Measurements from ENCODE around the gene C2CD5. TPM values are rescaled to one million over a fixed set of nuclear protein-coding genes. Genes with fewer than 3 reads are reported as not detected.
"Not testable (repeated sequence)": the region's sequence is repeated elsewhere in the genome, so short reads cannot be mapped to it uniquely, and the experiment has no call there.

The C2CD5 gene
- polyA plus RNA-seq, 1 experiment = 11.0 TPM

DNA sequence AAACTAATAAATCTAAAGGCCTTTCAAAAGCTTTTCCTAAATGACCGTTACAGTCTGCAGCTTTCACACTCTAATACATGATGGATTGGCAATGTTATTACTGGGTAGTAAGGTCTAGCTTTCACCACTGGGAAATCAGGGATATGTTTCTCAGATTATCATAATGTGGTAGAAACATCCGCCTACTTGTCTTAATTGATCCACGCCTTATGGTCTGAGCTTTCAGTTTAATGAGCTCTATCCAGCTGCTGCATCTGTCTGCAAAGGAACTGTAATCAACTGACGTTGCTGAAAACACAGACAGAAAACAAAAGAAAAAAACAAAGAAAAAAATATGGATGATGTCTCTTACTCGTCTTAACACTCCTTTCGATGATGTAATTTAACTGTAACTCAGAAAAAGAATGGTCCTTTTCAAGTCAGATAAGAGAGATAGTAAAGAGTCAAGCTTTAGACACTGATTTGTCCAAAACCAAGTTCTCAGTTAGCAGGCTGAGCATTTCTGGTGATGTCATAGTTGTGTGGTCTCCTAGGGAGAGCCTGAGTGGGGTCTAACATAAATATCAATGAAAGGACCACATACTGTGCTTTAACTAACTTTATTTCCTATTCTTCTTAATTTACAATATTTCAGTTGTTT, 85.9 kb downstream of the C2CD5 start:
- ChIA-PET CTCF (interaction anchor here (0.6 to 4.4 kb wide), 8 partner anchors 8 to 212 kb away, joined by 3 to 44 read pairs (median 5); partner anchors contain the start of gene C2CD5), POLR2A (no interaction called here)
- no peak for DNase-seq (ENCODE audit: low read depth)
- no peaks in the 10 kb centered on the region for H3K27me3 ChIP-seq (ENCODE audit: control insufficient read depth, insufficient read depth, low read length)
- H3K4me3 ChIP-seq (ENCODE audit: low read depth, low read length) = no peak overlapping the region
- no peaks in the 10 kb centered on the region for H3K36me3 ChIP-seq (ENCODE audit: control insufficient read depth, insufficient read depth, low read length)
- TF ChIP-seq, protein P1, sequence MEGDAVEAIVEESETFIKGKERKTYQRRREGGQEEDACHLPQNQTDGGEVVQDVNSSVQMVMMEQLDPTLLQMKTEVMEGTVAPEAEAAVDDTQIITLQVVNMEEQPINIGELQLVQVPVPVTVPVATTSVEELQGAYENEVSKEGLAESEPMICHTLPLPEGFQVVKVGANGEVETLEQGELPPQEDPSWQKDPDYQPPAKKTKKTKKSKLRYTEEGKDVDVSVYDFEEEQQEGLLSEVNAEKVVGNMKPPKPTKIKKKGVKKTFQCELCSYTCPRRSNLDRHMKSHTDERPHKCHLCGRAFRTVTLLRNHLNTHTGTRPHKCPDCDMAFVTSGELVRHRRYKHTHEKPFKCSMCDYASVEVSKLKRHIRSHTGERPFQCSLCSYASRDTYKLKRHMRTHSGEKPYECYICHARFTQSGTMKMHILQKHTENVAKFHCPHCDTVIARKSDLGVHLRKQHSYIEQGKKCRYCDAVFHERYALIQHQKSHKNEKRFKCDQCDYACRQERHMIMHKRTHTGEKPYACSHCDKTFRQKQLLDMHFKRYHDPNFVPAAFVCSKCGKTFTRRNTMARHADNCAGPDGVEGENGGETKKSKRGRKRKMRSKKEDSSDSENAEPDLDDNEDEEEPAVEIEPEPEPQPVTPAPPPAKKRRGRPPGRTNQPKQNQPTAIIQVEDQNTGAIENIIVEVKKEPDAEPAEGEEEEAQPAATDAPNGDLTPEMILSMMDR (IDR thresholded peaks at IDR 0.05; ENCODE audit: insufficient read depth, low read depth, low read length) = no peak

DNA sequence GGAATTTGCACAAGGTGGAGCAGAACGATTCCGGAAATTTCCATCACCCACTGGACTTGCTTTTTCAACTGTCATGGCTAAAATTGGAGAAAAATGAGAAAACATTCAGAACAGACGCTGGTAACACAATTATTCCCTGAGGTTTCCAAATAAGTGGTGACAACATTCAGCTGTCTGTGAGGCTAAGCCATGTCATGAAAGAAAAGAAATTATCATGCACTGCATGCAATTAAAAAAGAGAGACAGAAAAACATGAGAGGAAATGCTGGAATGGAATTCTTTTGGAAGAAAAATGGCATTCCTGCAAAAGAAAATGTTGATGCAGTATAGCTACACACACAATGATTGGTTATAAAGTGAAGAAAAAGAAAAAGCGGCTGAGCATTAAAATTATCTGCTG, 87.3 kb downstream of the C2CD5 start:
- ChIA-PET CTCF (interaction anchor here (1.0 to 1.5 kb wide), 4 partner anchors 10 to 88 kb away, joined by 3 to 5 read pairs (median 3); partner anchors contain the start of gene C2CD5), POLR2A (no interaction called here)
- no peaks in the 10 kb centered on the region for H3K36me3 ChIP-seq (ENCODE audit: control insufficient read depth, insufficient read depth, low read length)
- no peak overlapping the region for H3K4me3 ChIP-seq (ENCODE audit: low read depth, low read length)
- no peak for DNase-seq (ENCODE audit: low read depth)
- no peaks in the 10 kb centered on the region for H3K27me3 ChIP-seq (ENCODE audit: control insufficient read depth, insufficient read depth, low read length)
- TF ChIP-seq, protein P1 (IDR thresholded peaks at IDR 0.05; ENCODE audit: insufficient read depth, low read depth, low read length) = no peak

DNA sequence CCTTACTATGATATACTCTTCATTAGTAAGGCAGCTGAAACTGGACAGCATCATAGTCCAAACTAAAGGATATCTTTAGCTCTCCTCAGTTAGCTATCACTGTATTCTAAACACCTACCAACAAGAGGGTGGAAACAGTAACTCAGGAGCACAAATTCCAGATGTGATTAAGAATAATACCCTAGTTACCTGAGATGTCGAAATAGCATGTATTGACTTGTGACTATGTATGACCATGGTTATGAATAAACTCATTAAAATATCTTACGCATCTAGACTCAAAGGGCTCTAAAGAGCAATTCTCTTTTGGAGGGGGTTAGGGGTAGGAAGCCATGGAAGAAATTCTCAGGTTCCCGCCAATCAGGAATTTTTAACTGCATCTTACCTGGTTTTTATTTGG, 90.8 kb downstream of the C2CD5 start:
- CTCF ChIA-PET = no interaction called here

DNA sequence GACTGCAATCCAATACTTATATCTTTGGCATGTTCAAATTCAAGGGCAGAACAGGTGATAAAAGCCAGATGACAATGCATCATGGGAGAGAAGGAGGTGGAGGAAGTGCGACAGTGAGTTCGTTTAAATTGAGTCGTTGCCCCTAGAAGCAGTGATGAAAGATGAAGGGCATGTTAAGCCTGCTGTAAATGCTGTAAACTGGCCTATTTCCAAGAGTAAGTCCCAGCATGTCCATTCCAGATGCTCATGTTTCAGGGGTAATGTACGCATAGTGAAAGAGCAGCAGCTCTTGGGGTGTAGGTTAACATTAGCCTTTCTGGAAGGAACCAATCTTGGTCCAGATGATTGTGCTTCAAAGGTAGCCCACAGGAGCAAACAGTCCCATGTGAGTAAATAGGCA, 97.1 kb downstream of the C2CD5 start:
- CTCF ChIA-PET = interaction anchor here (0.6 to 7.0 kb wide), 4 partner anchors 10 to 446 kb away, joined by 3 to 44 read pairs (median 3); no protein-coding TSS in a partner anchor
- POLR2A ChIA-PET = no interaction called here
- no peak overlapping the region for H3K4me3 ChIP-seq (ENCODE audit: low read depth, low read length)
- no peak for DNase-seq (ENCODE audit: low read depth)
- H3K36me3 ChIP-seq (ENCODE audit: control insufficient read depth, insufficient read depth, low read length) = no peaks in the 10 kb centered on the region
- no peaks in the 10 kb centered on the region for H3K27me3 ChIP-seq (ENCODE audit: control insufficient read depth, insufficient read depth, low read length)
- TF ChIP-seq, protein P1 (IDR thresholded peaks at IDR 0.05; ENCODE audit: insufficient read depth, low read depth, low read length) = no peak

More for the DNA sequence above, 90.8 kb downstream of the C2CD5 start:
- TF ChIP-seq, protein P1 (IDR thresholded peaks at IDR 0.05; ENCODE audit: insufficient read depth, low read depth, low read length) = no peak
- H3K27me3 ChIP-seq (ENCODE audit: control insufficient read depth, insufficient read depth, low read length) = no peaks in the 10 kb centered on the region
- H3K4me3 ChIP-seq (ENCODE audit: low read depth, low read length) = no peak overlapping the region
- no peaks in the 10 kb centered on the region for H3K36me3 ChIP-seq (ENCODE audit: control insufficient read depth, insufficient read depth, low read length)
- POLR2A ChIA-PET = no interaction called here
- no peak for DNase-seq (ENCODE audit: low read depth)

DNA sequence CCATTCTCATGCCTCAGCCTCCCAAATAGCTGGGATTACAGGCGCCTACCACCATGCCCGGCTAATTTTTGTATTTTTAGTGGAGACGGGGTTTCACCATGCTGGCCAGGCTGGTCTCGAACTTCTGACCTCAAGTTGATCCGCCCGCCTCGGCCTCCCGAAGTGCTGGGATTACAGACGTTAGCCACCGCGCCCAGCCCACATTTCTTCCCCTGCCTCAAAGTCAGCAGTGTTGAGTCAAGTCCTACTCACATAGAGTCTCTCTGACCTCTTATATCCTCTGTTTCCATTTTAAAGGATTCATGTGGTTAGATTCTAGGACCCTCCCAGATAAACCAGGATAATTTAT, 100.1 kb downstream of the C2CD5 start:
- H3K36me3 ChIP-seq (ENCODE audit: control insufficient read depth, insufficient read depth, low read length); H3K27me3 ChIP-seq (ENCODE audit: control insufficient read depth, insufficient read depth, low read length); H3K4me3 ChIP-seq (ENCODE audit: low read depth, low read length); POLR2A ChIA-PET; DNase-seq (ENCODE audit: low read depth): not testable (repeated sequence)
- CTCF ChIA-PET = interaction anchor here (0.6 to 2.1 kb wide), 9 partner anchors 8 to 747 kb away, joined by 3 to 11 read pairs (median 3); no protein-coding TSS in a partner anchor

Measured in BJ (cell line).